OCI-LY7 (cell line): ENCODE measurements around the gene ZNF407. TPM values are rescaled to one million over a fixed set of nuclear protein-coding genes. Genes with fewer than 3 reads are reported as not detected.

Experiments used
- BruUV-seq: library from RNA; stranded (reverse); fragments of 400-500 nt; replicated peaks from 2 replicates; lab custom pipeline; 2021; lab: Mats Ljungman, UMichigan
- CTCF ChIA-PET: fragments of 300-600 bp; sonication (Branson Sonifier 250); formaldehyde crosslinking; loops from one replicate; lab custom pipeline; 2022; ENCODE audit warnings: antibody characterized with exemption; ENCODE audit not compliant: unreplicated experiment; lab: Charles Lee
- POLR2A ChIA-PET: fragments of 300-600 bp; sonication (Branson Sonifier 250); formaldehyde crosslinking; loops from one replicate; lab custom pipeline; 2022; ENCODE audit warnings: antibody characterized with exemption; lab: Charles Lee
- DNase-seq: peaks from one replicate; pipeline ENCODE4 v3.0.0-alpha.2; 2015; ENCODE audit warnings: low spot score
- H2AFZ ChIP-seq: fragments of 200-600 bp; sonication (generic), shearing (Covaris generic); 2 replicates; pipeline ENCODE4 v1.6.1; 2014; ENCODE audit warnings: mild to moderate bottlenecking, antibody characterized with exemption, low read length, moderate library complexity
- H3K27ac ChIP-seq: fragments of 200-600 bp; sonication (generic); 2 replicates; pipeline ENCODE4 v1.5.1; 2014; ENCODE audit warnings: mixed run types, low read depth, mild to moderate bottlenecking, moderate library complexity, low read length, inconsistent platforms; ENCODE audit not compliant: poor library complexity, severe bottlenecking
- H3K36me3 ChIP-seq: fragments of 200-600 bp; sonication (generic); 2 replicates; pipeline ENCODE4 v1.6.1; 2014; ENCODE audit warnings: mild to moderate bottlenecking, antibody characterized with exemption, low read length, moderate library complexity, mixed read lengths; ENCODE audit not compliant: insufficient read depth
- H3K4me1 ChIP-seq: fragments of 200-600 bp; sonication (generic); 2 replicates; pipeline ENCODE4 v1.5.1; 2014; ENCODE audit warnings: mild to moderate bottlenecking, low read length; ENCODE audit not compliant: insufficient read depth, poor library complexity, severe bottlenecking
- H3K4me2 ChIP-seq: fragments of 200-600 bp; sonication (generic); 2 replicates; pipeline ENCODE4 v1.6.1; 2014; ENCODE audit warnings: mild to moderate bottlenecking, low read length
- H3K4me3 ChIP-seq: fragments of 200-600 bp; sonication (generic); 2 replicates; pipeline ENCODE4 v1.5.1; 2014; ENCODE audit warnings: mild to moderate bottlenecking, low read depth, low read length; ENCODE audit not compliant: poor library complexity, severe bottlenecking
- H3K79me2 ChIP-seq: fragments of 200-600 bp; sonication (generic); 2 replicates; pipeline ENCODE4 v1.6.1; 2016; ENCODE audit warnings: low read depth, mild to moderate bottlenecking, low read length, moderate library complexity, mixed read lengths; ENCODE audit not compliant: insufficient read depth
- H3K9me2 ChIP-seq: fragments of 200-600 bp; sonication (generic); 2 replicates; pipeline ENCODE4 v1.6.1; 2016; ENCODE audit warnings: mild to moderate bottlenecking, low read length, mixed read lengths; ENCODE audit not compliant: insufficient read depth
- H3K9me3 ChIP-seq: fragments of 200-600 bp; sonication (generic); 2 replicates; pipeline ENCODE4 v1.6.1; 2014; ENCODE audit warnings: mild to moderate bottlenecking, mixed run types, low read length, mixed read lengths
- H4K20me1 ChIP-seq: fragments of 200-600 bp; sonication (generic); 2 replicates; pipeline ENCODE4 v1.6.1; 2014; ENCODE audit warnings: mild to moderate bottlenecking, antibody characterized with exemption, low read length, moderate library complexity, mixed read lengths; ENCODE audit not compliant: insufficient read depth
- EZH2phosphoT487 ChIP-seq: fragments of 200-600 bp; sonication (generic); IDR thresholded peaks from 2 replicates; pipeline ENCODE4 v1.6.1; 2018; ENCODE audit warnings: low read depth, borderline replicate concordance, mild to moderate bottlenecking, mixed run types, antibody characterized with exemption, low read length, moderate library complexity, mixed read lengths
- intact Hi-C: fragments of 100-400 bp; cut with micrococcal nuclease; formaldehyde crosslinking; loops from one replicate; pipeline ENCODE4 v1.10.0; 2022; ENCODE audit not compliant: unreplicated experiment
- total RNA-seq, 2 experiments: library from RNA; depleted of rRNA in 1 of 2; stranded (reverse); fragments of >200 nt in 1 of 2; shearing (Covaris generic) in 1 of 2; gene quantifications; 2 replicates each; pipeline ENCODE4 v1.2.3, GENCODE V29; 2014 to 2022
- TF ChIP-seq, protein P1 (sequence below): fragments of 200-600 bp; sonication (generic); conservative IDR thresholded peaks from 2 replicates; pipeline ENCODE4 v1.5.1; 2014; ENCODE audit warnings: mild to moderate bottlenecking, antibody characterized with exemption, low read length, moderate library complexity, mixed read lengths

ZNF407 gene
- total RNA-seq, 2 experiments from 2014 or later = 8.9 to 11.9 TPM

GRCh38 chr18:74577019-74577418 lies 20.7 kb upstream of the ZNF407 start:
- H3K36me3 ChIP-seq = no peaks in the 10 kb centered on the region
- no peaks in the 10 kb centered on the region for H4K20me1 ChIP-seq
- POLR2A ChIA-PET = no interaction called here
- H3K4me3 ChIP-seq = no peak overlapping the region
- no peak overlapping the region for H3K27ac ChIP-seq
- TF ChIP-seq, protein P1, sequence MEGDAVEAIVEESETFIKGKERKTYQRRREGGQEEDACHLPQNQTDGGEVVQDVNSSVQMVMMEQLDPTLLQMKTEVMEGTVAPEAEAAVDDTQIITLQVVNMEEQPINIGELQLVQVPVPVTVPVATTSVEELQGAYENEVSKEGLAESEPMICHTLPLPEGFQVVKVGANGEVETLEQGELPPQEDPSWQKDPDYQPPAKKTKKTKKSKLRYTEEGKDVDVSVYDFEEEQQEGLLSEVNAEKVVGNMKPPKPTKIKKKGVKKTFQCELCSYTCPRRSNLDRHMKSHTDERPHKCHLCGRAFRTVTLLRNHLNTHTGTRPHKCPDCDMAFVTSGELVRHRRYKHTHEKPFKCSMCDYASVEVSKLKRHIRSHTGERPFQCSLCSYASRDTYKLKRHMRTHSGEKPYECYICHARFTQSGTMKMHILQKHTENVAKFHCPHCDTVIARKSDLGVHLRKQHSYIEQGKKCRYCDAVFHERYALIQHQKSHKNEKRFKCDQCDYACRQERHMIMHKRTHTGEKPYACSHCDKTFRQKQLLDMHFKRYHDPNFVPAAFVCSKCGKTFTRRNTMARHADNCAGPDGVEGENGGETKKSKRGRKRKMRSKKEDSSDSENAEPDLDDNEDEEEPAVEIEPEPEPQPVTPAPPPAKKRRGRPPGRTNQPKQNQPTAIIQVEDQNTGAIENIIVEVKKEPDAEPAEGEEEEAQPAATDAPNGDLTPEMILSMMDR = no peak
- TF ChIP-seq EZH2phosphoT487 = no peak
- H2AFZ ChIP-seq = no peak overlapping the region
- no TSS peak for BruUV-seq
- H3K9me3 ChIP-seq = no peaks in the 10 kb centered on the region
- H3K4me2 ChIP-seq = no peak overlapping the region
- CTCF ChIA-PET = interaction anchor here (1.1 kb wide), 1 partner anchor 15 kb away, joined by 3 read pairs; no protein-coding TSS in a partner anchor
- intact Hi-C loops = no loop called here
- H3K4me1 ChIP-seq = no peaks in the 10 kb centered on the region
- H3K9me2 ChIP-seq = no peaks in the 10 kb centered on the region
- H3K79me2 ChIP-seq = no peaks in the 10 kb centered on the region
- no peak for DNase-seq

GRCh38 chr18:74579496-74580065 lies 18.1 kb upstream of the ZNF407 start:
- no peak overlapping the region for H3K27ac ChIP-seq
- ChIA-PET POLR2A (no interaction called here), CTCF (no interaction called here)
- no peaks in the 10 kb centered on the region for H3K9me2 ChIP-seq
- no peak for DNase-seq
- no peaks in the 10 kb centered on the region for H3K4me1 ChIP-seq
- no peak overlapping the region for H3K4me3 ChIP-seq
- BruUV-seq = no TSS peak
- intact Hi-C loops = no loop called here
- no peak overlapping the region for H2AFZ ChIP-seq
- no peaks in the 10 kb centered on the region for H3K36me3 ChIP-seq
- no peaks in the 10 kb centered on the region for H4K20me1 ChIP-seq
- H3K9me3 ChIP-seq = no peaks in the 10 kb centered on the region
- H3K79me2 ChIP-seq = no peaks in the 10 kb centered on the region
- TF ChIP-seq, protein P1 = no peak
- TF ChIP-seq EZH2phosphoT487 = no peak
- H3K4me2 ChIP-seq = no peak overlapping the region

- no peaks in the 10 kb centered on the region for H4K20me1 ChIP-seq
- no peak overlapping the region for H2AFZ ChIP-seq
- H3K9me2 ChIP-seq = no peaks in the 10 kb centered on the region
- no peaks in the 10 kb centered on the region for H3K9me3 ChIP-seq
- no peaks in the 10 kb centered on the region for H3K36me3 ChIP-seq
- intact Hi-C loops = no loop called here
- BruUV-seq = no TSS peak
- H3K4me3 ChIP-seq = no peak overlapping the region
- no peak for DNase-seq
- ChIA-PET POLR2A (no interaction called here), CTCF (no interaction called here)
- no peak overlapping the region for H3K4me2 ChIP-seq
- no peaks in the 10 kb centered on the region for H3K4me1 ChIP-seq
- no peaks in the 10 kb centered on the region for H3K79me2 ChIP-seq
- no peak overlapping the region for H3K27ac ChIP-seq
- TF ChIP-seq, protein P1 = no peak
- TF ChIP-seq EZH2phosphoT487 = no peak
Observed at GRCh38 chr18:74582642-74583041, 15.0 kb upstream of the ZNF407 start.
